SK-N-SH (cell line): ENCODE measurements around the gene SPATA18.

ENCODE experiments used
- EP300 ChIP-seq, 2 experiments: IDR thresholded peaks; 2 replicates each; pipeline versions ENCODE4 v1.4.0 to v1.6.1; 2012; ENCODE audit warnings: borderline replicate concordance in 1 of 2, low read depth in 1 of 2, low read length in 1 of 2
- EZH2phosphoT487 ChIP-seq: fragments of 200-600 bp; sonication (generic); IDR thresholded peaks from 2 replicates; pipeline ENCODE4 v1.6.1; 2017; ENCODE audit warnings: low read depth, mixed run types, mild to moderate bottlenecking, antibody characterized with exemption, moderate library complexity, borderline replicate concordance
- FOXJ3 ChIP-seq: sonication (generic); formaldehyde crosslinking; IDR thresholded peaks from 2 replicates; pipeline ENCODE4 v1.5.1; 2020; ENCODE audit warnings: mild to moderate bottlenecking, missing genetic modification reagents
- NRF1 ChIP-seq: IDR thresholded peaks from 2 replicates; pipeline ENCODE4 v1.6.1; 2012; ENCODE audit warnings: low read depth, mild to moderate bottlenecking, low read length
- POLR2AphosphoS5 ChIP-seq: IDR thresholded peaks from 2 replicates; pipeline ENCODE4 v1.6.1; 2012; ENCODE audit warnings: low read depth, low read length
- RXRA ChIP-seq: IDR thresholded peaks from 2 replicates; pipeline ENCODE4 v1.4.0; 2012; ENCODE audit warnings: low read depth, mild to moderate bottlenecking, borderline replicate concordance
- SMC3 ChIP-seq: IDR thresholded peaks from 2 replicates; pipeline ENCODE4 v1.6.1; 2012; ENCODE audit warnings: low read depth, low read length, improper control_type of control experiment
- YY1 ChIP-seq: IDR thresholded peaks from 2 replicates; pipeline ENCODE4 v1.4.0; 2012; ENCODE audit warnings: low read depth, mild to moderate bottlenecking
- TF ChIP-seq, protein P1 (sequence below): fragments of 200-600 bp; sonication (generic); IDR thresholded peaks from 2 replicates; pipeline ENCODE4 v1.6.1; 2017; ENCODE audit warnings: antibody characterized with exemption, mild to moderate bottlenecking, moderate library complexity
- TF ChIP-seq, protein P2 (sequence below): IDR thresholded peaks from 2 replicates; pipeline ENCODE4 v1.4.0; 2012; ENCODE audit warnings: low read depth, borderline replicate concordance
- TF ChIP-seq, protein P3 (sequence below): fragments of 150-350 bp; IDR thresholded peaks from 2 replicates; pipeline ENCODE4 v1.6.1; 2017; ENCODE audit warnings: antibody characterized with exemption, low read length, low read depth, borderline replicate concordance

DNA sequence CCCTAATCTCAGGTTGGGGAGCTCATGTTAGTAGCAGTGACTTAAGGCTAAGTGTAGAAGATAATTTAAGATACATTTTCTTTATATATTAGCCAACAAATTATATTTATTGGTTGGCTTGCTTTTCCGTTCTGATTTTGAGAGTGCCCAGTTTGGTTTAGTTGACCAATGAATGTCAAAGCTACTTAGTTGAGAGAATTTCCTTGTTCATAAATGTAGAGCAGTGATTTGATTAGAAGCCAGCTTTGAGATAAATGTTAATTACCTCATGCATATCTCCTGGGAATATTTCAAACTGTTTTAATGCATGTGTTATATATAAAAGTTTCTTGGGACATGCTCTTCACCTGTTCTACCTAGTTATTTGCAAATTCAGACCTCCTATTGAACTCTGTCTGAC is 44.3 kb downstream of the SPATA18 start:
- TF ChIP-seq, protein P1, sequence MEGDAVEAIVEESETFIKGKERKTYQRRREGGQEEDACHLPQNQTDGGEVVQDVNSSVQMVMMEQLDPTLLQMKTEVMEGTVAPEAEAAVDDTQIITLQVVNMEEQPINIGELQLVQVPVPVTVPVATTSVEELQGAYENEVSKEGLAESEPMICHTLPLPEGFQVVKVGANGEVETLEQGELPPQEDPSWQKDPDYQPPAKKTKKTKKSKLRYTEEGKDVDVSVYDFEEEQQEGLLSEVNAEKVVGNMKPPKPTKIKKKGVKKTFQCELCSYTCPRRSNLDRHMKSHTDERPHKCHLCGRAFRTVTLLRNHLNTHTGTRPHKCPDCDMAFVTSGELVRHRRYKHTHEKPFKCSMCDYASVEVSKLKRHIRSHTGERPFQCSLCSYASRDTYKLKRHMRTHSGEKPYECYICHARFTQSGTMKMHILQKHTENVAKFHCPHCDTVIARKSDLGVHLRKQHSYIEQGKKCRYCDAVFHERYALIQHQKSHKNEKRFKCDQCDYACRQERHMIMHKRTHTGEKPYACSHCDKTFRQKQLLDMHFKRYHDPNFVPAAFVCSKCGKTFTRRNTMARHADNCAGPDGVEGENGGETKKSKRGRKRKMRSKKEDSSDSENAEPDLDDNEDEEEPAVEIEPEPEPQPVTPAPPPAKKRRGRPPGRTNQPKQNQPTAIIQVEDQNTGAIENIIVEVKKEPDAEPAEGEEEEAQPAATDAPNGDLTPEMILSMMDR, result no peak
- TF ChIP-seq YY1, result no peak
- no peak for TF ChIP-seq EP300 (IDR thresholded peaks at IDR 0.05; ENCODE audit: borderline replicate concordance in 1 of 2, low read depth in 1 of 2, low read length in 1 of 2)
- TF ChIP-seq FOXJ3, result no peak
- TF ChIP-seq NRF1, result no peak
- TF ChIP-seq SMC3, result no peak
- TF ChIP-seq POLR2AphosphoS5, result no peak
- TF ChIP-seq, protein P2, sequence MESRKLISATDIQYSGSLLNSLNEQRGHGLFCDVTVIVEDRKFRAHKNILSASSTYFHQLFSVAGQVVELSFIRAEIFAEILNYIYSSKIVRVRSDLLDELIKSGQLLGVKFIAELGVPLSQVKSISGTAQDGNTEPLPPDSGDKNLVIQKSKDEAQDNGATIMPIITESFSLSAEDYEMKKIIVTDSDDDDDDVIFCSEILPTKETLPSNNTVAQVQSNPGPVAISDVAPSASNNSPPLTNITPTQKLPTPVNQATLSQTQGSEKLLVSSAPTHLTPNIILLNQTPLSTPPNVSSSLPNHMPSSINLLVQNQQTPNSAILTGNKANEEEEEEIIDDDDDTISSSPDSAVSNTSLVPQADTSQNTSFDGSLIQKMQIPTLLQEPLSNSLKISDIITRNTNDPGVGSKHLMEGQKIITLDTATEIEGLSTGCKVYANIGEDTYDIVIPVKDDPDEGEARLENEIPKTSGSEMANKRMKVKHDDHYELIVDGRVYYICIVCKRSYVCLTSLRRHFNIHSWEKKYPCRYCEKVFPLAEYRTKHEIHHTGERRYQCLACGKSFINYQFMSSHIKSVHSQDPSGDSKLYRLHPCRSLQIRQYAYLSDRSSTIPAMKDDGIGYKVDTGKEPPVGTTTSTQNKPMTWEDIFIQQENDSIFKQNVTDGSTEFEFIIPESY, result no peak
- TF ChIP-seq, protein P3, sequence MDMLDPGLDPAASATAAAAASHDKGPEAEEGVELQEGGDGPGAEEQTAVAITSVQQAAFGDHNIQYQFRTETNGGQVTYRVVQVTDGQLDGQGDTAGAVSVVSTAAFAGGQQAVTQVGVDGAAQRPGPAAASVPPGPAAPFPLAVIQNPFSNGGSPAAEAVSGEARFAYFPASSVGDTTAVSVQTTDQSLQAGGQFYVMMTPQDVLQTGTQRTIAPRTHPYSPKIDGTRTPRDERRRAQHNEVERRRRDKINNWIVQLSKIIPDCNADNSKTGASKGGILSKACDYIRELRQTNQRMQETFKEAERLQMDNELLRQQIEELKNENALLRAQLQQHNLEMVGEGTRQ, result no peak
- TF ChIP-seq RXRA, result no peak
- TF ChIP-seq EZH2phosphoT487, result no peak
